OCI-LY7 (cell line): ENCODE measurements around the gene PHACTR1.

Experiments
- EZH2phosphoT487 ChIP-seq: fragments of 200-600 bp; sonication (generic); IDR thresholded peaks from 2 replicates; pipeline ENCODE4 v1.6.1; 2018; ENCODE audit warnings: low read depth, borderline replicate concordance, mild to moderate bottlenecking, mixed run types, antibody characterized with exemption, low read length, moderate library complexity, mixed read lengths
- TF ChIP-seq, protein P1 (sequence below): fragments of 200-600 bp; sonication (generic); conservative IDR thresholded peaks from 2 replicates; pipeline ENCODE4 v1.5.1; 2014; ENCODE audit warnings: mild to moderate bottlenecking, antibody characterized with exemption, low read length, moderate library complexity, mixed read lengths

GRCh38 chr6:12693122-12693521 lies 23.4 kb upstream of the PHACTR1 start:
- TF ChIP-seq, protein P1, sequence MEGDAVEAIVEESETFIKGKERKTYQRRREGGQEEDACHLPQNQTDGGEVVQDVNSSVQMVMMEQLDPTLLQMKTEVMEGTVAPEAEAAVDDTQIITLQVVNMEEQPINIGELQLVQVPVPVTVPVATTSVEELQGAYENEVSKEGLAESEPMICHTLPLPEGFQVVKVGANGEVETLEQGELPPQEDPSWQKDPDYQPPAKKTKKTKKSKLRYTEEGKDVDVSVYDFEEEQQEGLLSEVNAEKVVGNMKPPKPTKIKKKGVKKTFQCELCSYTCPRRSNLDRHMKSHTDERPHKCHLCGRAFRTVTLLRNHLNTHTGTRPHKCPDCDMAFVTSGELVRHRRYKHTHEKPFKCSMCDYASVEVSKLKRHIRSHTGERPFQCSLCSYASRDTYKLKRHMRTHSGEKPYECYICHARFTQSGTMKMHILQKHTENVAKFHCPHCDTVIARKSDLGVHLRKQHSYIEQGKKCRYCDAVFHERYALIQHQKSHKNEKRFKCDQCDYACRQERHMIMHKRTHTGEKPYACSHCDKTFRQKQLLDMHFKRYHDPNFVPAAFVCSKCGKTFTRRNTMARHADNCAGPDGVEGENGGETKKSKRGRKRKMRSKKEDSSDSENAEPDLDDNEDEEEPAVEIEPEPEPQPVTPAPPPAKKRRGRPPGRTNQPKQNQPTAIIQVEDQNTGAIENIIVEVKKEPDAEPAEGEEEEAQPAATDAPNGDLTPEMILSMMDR: no peak
- TF ChIP-seq EZH2phosphoT487: no peak
